RWPE2 (cell line): ENCODE results near the gene DIP2C.

Experiments used
- ATAC-seq: fragments of 200-7000 bp; cut with Tn5 transposase; 3 replicates; pipeline ENCODE4 v1.9.1; 2021; ENCODE audit warnings: low read depth
- DNase-seq: peaks from one replicate; pipeline ENCODE4 v3.0.0-alpha.2; 2020; ENCODE audit warnings: low spot score
- H3K27ac ChIP-seq: fragments of 450-650 bp; 2 replicates; pipeline ENCODE4 v1.5.1; 2017; ENCODE audit warnings: mild to moderate bottlenecking; ENCODE audit not compliant: poor library complexity, severe bottlenecking
- H3K27me3 ChIP-seq: fragments of 250-450 bp; sonication (Bioruptor Pico); 2 replicates; pipeline ENCODE4 v1.5.1; 2021; ENCODE audit warnings: mild to moderate bottlenecking, moderate library complexity; ENCODE audit not compliant: insufficient read depth, poor library complexity, severe bottlenecking
- H3K36me3 ChIP-seq: fragments of 250-450 bp; sonication (Bioruptor Pico); 2 replicates; pipeline ENCODE4 v1.5.1; 2020; ENCODE audit warnings: low read depth, mild to moderate bottlenecking, moderate library complexity
- H3K4me1 ChIP-seq: fragments of 250-450 bp; sonication (Bioruptor Pico); 2 replicates; pipeline ENCODE4 v1.5.1; 2021; ENCODE audit warnings: mild to moderate bottlenecking, moderate library complexity; ENCODE audit not compliant: insufficient read depth, poor library complexity, severe bottlenecking
- H3K4me3 ChIP-seq: fragments of 250-450 bp; sonication (Bioruptor Pico); 2 replicates; pipeline ENCODE4 v1.5.1; 2021; ENCODE audit warnings: mild to moderate bottlenecking, moderate library complexity; ENCODE audit not compliant: severe bottlenecking
- H3K9me3 ChIP-seq: fragments of 250-450 bp; sonication (Bioruptor Pico); 2 replicates; pipeline ENCODE4 v1.5.1; 2021; ENCODE audit warnings: mild to moderate bottlenecking, moderate library complexity; ENCODE audit not compliant: severe bottlenecking
- TF ChIP-seq, protein P1 (sequence below): fragments of 450-650 bp; IDR thresholded peaks from one replicate; pipeline ENCODE4 v1.5.1; 2017; ENCODE audit warnings: mild to moderate bottlenecking, moderate library complexity; ENCODE audit not compliant: poor library complexity, severe bottlenecking

Gene DIP2C

DNA sequence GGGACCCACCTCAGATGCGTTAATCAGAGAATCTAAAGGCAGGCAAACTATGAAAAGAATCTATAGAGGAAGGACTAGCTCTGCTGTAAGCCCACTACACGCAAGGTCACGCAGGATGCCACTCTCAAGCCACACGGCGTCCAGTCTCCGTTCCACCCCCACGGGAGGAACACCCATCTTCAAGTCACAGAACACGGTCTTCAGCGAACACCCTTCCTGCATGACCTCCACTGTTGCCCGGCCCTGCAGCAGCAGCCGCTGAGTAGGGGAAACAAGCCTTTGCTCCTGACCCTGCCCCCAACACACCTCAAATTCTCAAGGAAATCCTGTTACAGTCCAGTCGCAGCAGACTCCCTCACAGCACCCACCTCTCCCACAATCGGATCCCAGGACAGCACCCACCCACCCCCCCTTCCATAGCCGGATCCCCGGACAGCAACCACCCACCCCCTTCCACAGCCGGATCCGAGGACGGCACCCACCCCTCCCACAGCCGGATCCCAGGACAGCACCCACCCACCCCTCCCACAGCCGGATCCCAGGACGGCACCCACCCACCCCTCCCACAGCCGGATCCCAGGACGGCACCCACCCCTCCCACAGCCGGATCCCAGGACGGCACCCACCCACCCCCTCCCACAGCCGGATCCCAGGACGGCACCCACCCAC lies 133.7 kb downstream of the DIP2C start:
- H3K36me3 ChIP-seq, result no peaks in the 10 kb centered on the region
- ATAC-seq (no peak), DNase-seq (no peak)
- no peak overlapping the region for H3K4me3 ChIP-seq
- H3K27ac ChIP-seq, result no peak overlapping the region
- no peaks in the 10 kb centered on the region for H3K27me3 ChIP-seq
- TF ChIP-seq, protein P1, sequence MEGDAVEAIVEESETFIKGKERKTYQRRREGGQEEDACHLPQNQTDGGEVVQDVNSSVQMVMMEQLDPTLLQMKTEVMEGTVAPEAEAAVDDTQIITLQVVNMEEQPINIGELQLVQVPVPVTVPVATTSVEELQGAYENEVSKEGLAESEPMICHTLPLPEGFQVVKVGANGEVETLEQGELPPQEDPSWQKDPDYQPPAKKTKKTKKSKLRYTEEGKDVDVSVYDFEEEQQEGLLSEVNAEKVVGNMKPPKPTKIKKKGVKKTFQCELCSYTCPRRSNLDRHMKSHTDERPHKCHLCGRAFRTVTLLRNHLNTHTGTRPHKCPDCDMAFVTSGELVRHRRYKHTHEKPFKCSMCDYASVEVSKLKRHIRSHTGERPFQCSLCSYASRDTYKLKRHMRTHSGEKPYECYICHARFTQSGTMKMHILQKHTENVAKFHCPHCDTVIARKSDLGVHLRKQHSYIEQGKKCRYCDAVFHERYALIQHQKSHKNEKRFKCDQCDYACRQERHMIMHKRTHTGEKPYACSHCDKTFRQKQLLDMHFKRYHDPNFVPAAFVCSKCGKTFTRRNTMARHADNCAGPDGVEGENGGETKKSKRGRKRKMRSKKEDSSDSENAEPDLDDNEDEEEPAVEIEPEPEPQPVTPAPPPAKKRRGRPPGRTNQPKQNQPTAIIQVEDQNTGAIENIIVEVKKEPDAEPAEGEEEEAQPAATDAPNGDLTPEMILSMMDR, result no peak
- no peaks in the 10 kb centered on the region for H3K9me3 ChIP-seq
- no peaks in the 10 kb centered on the region for H3K4me1 ChIP-seq

DNA sequence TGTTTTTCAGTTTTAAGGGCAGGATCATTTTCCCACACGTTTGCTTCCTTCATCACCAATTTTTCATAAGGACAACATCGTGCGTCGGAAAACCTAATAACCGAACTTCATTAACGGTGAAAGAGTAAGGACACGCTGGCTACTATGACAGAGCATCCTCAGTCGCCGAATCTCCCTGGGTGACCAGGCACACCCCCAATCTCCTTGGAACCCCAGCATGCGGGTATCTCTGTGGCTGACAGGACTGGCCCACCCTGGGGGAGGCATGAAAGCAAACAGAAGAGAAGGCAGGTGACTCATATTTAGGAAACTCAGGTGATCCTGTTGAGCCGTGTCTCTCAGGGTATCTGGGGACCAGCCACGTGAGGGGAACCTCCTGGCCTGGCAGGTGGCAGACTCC lies 134.2 kb downstream of the DIP2C start:
- Histone ChIP-seq H3K9me3 (no peaks in the 10 kb centered on the region), H3K4me3 (no peak overlapping the region), H3K27ac (no peak overlapping the region), H3K27me3 (no peaks in the 10 kb centered on the region), H3K36me3 (no peaks in the 10 kb centered on the region), H3K4me1 (no peaks in the 10 kb centered on the region)
- TF ChIP-seq, protein P1, result no peak
- no peak for DNase-seq
- ATAC-seq, result no peak

DNA sequence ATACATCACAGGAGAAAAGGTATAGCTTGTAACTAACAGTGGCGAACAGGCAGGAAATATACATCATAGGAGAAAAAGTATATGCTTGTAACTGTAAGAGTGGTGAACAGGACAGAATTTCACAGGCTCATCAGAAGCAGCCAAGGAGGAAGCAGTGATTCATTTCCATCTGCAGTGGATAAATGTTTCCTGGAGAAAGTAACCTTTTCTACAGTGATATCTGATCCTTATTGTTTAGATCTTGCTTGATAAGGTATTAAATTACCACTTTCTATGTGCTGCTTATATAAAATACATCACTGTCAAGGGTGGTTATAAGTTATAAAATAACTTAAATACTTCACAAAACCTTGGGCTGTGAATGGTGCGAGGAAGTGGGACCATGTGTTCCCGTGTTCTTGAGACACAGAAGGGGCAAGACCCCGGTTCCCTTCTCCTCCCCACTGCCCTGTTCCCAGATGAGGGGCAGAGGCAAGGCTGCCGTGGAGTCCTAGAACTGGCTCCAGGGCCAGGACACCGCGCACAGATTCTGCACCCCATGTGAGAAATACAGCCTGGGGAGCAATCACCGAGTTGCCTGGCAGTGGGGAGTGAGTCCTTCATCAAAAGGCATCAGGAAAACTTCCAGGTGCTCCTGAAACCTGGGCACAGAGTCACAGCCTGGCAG lies 135.2 kb downstream of the DIP2C start:
- no peak overlapping the region for H3K27ac ChIP-seq
- H3K9me3 ChIP-seq, result no peaks in the 10 kb centered on the region
- no peaks in the 10 kb centered on the region for H3K4me1 ChIP-seq
- H3K27me3 ChIP-seq, result no peaks in the 10 kb centered on the region
- no peak overlapping the region for H3K4me3 ChIP-seq
- DNase-seq (no peak), ATAC-seq (peak; percentile 60; the same call in 2 of the 3 replicates)
- H3K36me3 ChIP-seq, result no peaks in the 10 kb centered on the region
- TF ChIP-seq, protein P1, result no peak

DNA sequence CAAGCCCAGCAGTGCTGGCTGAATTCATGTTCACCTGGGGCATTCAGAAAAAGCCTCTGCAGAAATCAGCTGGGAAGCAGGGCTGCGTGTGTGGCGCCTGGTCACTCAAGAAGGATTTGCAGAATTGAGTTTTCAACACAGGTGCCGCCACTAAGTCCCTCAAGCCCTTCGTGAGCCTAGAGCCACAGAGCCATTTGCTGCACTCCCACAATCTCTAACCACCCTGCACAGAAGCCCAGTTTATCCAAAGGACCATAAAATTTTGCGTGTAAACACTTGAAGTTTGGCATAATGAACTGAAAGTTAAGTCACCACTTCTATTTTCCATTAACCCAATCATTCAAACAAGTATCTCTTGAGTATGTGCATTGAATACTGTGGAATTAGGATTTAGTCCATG lies 136.2 kb downstream of the DIP2C start:
- no peak overlapping the region for H3K27ac ChIP-seq
- no peaks in the 10 kb centered on the region for H3K27me3 ChIP-seq
- H3K9me3 ChIP-seq, result no peaks in the 10 kb centered on the region
- TF ChIP-seq, protein P1, result no peak
- no peak for DNase-seq
- H3K36me3 ChIP-seq, result no peaks in the 10 kb centered on the region
- H3K4me3 ChIP-seq, result no peak overlapping the region
- no peaks in the 10 kb centered on the region for H3K4me1 ChIP-seq
- no peak for ATAC-seq

DNA sequence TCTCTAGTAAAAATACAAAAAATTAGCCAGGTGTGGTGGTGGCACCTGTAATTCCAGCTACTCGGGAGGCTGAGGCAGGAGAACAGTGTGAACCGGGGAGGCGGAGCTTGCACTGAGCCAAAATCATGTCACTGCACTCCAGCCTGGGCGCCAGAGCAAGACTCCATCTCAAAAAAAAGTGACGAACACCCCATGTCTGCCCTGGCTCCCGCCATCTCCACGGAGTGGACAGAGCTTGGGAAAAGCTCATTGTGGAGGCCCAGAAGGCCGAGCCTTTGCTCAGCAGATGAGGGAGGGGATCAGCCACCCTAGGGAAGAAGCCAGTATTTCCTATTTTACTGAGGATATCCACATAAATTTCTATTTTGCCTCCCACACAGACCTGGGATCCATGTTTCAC lies 136.8 kb downstream of the DIP2C start:
- no peaks in the 10 kb centered on the region for H3K9me3 ChIP-seq
- DNase-seq, result no peak
- TF ChIP-seq, protein P1, result no peak
- H3K4me1 ChIP-seq, result no peaks in the 10 kb centered on the region
- H3K36me3 ChIP-seq, result no peaks in the 10 kb centered on the region
- no peak overlapping the region for H3K4me3 ChIP-seq
- ATAC-seq, result no peak
- H3K27ac ChIP-seq, result no peak overlapping the region
- no peaks in the 10 kb centered on the region for H3K27me3 ChIP-seq
